HCT116 (cell line): Measurements from ENCODE around the gene PAXIP1. TPM values are rescaled to one million over a fixed set of nuclear protein-coding genes. Genes with fewer than 3 reads are reported as not detected.

ENCODE experiments used
- ATAC-seq: fragments of 200-7000 bp; cut with Tn5 transposase; 2 replicates; pipeline ENCODE4 v1.9.1; 2020; ENCODE audit warnings: mild to moderate bottlenecking, moderate library complexity
- BruUV-seq: library from RNA; stranded (reverse); fragments of 400-500 nt; replicated peaks from 2 replicates; lab custom pipeline; 2021; lab: Mats Ljungman, UMichigan
- CTCF ChIA-PET: fragments of 300-600 bp; sonication (Branson Sonifier 250); formaldehyde crosslinking; loops from one replicate; lab custom pipeline; 2021; ENCODE audit warnings: antibody characterized with exemption; lab: Charles Lee
- POLR2A ChIA-PET: fragments of 300-600, 350-600 bp; sonication (Branson Sonifier 250); formaldehyde crosslinking; loops from one replicate; lab custom pipeline; 2021; ENCODE audit warnings: antibody characterized with exemption; lab: Charles Lee
- RAD21 ChIA-PET, 2 experiments: fragments of 300-600 bp; sonication (Branson Sonifier 250); formaldehyde crosslinking; loops; one replicate each; lab custom pipeline; 2023; ENCODE audit warnings: low total read pairs in 2 of 2; ENCODE audit not compliant: uncharacterized antibody in 2 of 2, unreplicated experiment in 2 of 2, low non-redundant PET in 1 of 2; lab: Charles Lee
- DNase-seq: peaks from one replicate; pipeline ENCODE4 v3.0.0-alpha.2; 2010; ENCODE audit warnings: low read depth, low spot score
- H2AFZ ChIP-seq: fragments of 200-600 bp; shearing (Covaris generic), sonication (generic); 2 replicates; pipeline ENCODE4 v1.6.1; 2017; ENCODE audit warnings: low read depth, mixed run types, mixed read lengths, antibody characterized with exemption, low read length; ENCODE audit not compliant: poor library complexity, severe bottlenecking
- H3K27ac ChIP-seq: 2 replicates; pipeline ENCODE4 v1.5.1; 2012; ENCODE audit warnings: low read depth, low read length
- H3K27me3 ChIP-seq: fragments of 200-600 bp; sonication (generic); 2 replicates; pipeline ENCODE4 v1.6.1; 2016; ENCODE audit warnings: mixed run types, low read length, mixed read lengths; ENCODE audit not compliant: insufficient read depth
- H3K36me3 ChIP-seq, 2 experiments: fragments of 200-500 bp in 1 of 2; fragments of 200-600 bp in 1 of 2; sonication (Bioruptor generic) in 1 of 2; sonication (generic) in 1 of 2; 2 replicates each; pipeline versions ENCODE4 v1.5.1 to v1.6.1; 2014 to 2016; ENCODE audit warnings: low read length in 2 of 2, inconsistent platforms in 1 of 2, mixed read lengths in 1 of 2, mixed run types in 1 of 2; ENCODE audit not compliant: insufficient read depth in 2 of 2, control insufficient read depth in 1 of 2
- H3K4me1 ChIP-seq, 2 experiments: fragments of 200-600 bp in 1 of 2; sonication (generic) in 1 of 2; 2 replicates each; pipeline versions ENCODE4 v1.5.1 to v1.6.1; 2012 to 2017; ENCODE audit warnings: low read length in 2 of 2, inconsistent platforms in 1 of 2, mild to moderate bottlenecking in 1 of 2, mixed read lengths in 1 of 2, mixed run types in 1 of 2, moderate library complexity in 1 of 2; ENCODE audit not compliant: insufficient read depth in 2 of 2, control insufficient read depth in 1 of 2
- H3K4me2 ChIP-seq: fragments of 200-600 bp; sonication (generic); 2 replicates; pipeline ENCODE4 v1.6.1; 2017; ENCODE audit warnings: mixed run types, low read length, mixed read lengths
- H3K4me3 ChIP-seq, 2 experiments: fragments of 200-600 bp in 1 of 2; sonication (generic) in 1 of 2; replicated peaks in 1 of 2; 2 replicates each; pipeline ENCODE4 v1.5.1; 2011 to 2016; ENCODE audit warnings: low read length in 2 of 2, control low read depth in 1 of 2, low read depth in 1 of 2, mild to moderate bottlenecking in 1 of 2, mixed read lengths in 1 of 2, mixed run types in 1 of 2
- H3K79me2 ChIP-seq: fragments of 200-600 bp; sonication (generic); 2 replicates; pipeline ENCODE4 v1.6.1; 2017; ENCODE audit warnings: mild to moderate bottlenecking, mixed run types, low read length, moderate library complexity, mixed read lengths; ENCODE audit not compliant: insufficient read depth
- H3K9ac ChIP-seq: fragments of 200-600 bp; sonication (generic); 2 replicates; pipeline ENCODE4 v1.6.1; 2016; ENCODE audit warnings: low read length, mixed read lengths
- H3K9me2 ChIP-seq: fragments of 200-600 bp; sonication (generic), shearing (Covaris generic); 2 replicates; pipeline ENCODE4 v1.6.1; 2017; ENCODE audit warnings: mixed run types, mild to moderate bottlenecking, moderate library complexity; ENCODE audit not compliant: insufficient read depth
- H3K9me3 ChIP-seq, 2 experiments: fragments of 200-500 bp in 1 of 2; fragments of 200-600 bp in 1 of 2; sonication (Bioruptor generic) in 1 of 2; sonication (generic) in 1 of 2; 2 replicates each; pipeline ENCODE4 v1.6.1; 2014 to 2017; ENCODE audit warnings: low read length in 2 of 2, mixed read lengths in 2 of 2, inconsistent platforms in 1 of 2, low read depth in 1 of 2, mild to moderate bottlenecking in 1 of 2, mixed run types in 1 of 2, moderate library complexity in 1 of 2; ENCODE audit not compliant: control insufficient read depth in 1 of 2, insufficient read depth in 1 of 2
- H4K20me1 ChIP-seq: fragments of 200-600 bp; sonication (generic), shearing (Covaris generic); 2 replicates; pipeline ENCODE4 v1.6.1; 2017; ENCODE audit warnings: mixed run types, mild to moderate bottlenecking, moderate library complexity; ENCODE audit not compliant: insufficient read depth
- ATF3 ChIP-seq: IDR thresholded peaks from 2 replicates; pipeline ENCODE4 v1.6.1; 2012
- EGR1 ChIP-seq: IDR thresholded peaks from 2 replicates; pipeline ENCODE4 v1.6.1; 2012; ENCODE audit warnings: low read depth
- ELF1 ChIP-seq: IDR thresholded peaks from 2 replicates; pipeline ENCODE4 v1.6.1; 2012; ENCODE audit warnings: low read depth, borderline replicate concordance
- EZH2 ChIP-seq: fragments of 200-600 bp; sonication (generic); IDR thresholded peaks from 2 replicates; pipeline ENCODE4 v1.6.1; 2017; ENCODE audit warnings: antibody characterized with exemption, mixed run types
- EZH2phosphoT487 ChIP-seq: fragments of 200-600 bp; IDR thresholded peaks from 2 replicates; pipeline ENCODE4 v1.6.1; 2018; ENCODE audit warnings: antibody characterized with exemption, borderline replicate concordance
- JUND ChIP-seq: IDR thresholded peaks from 2 replicates; pipeline ENCODE4 v1.6.1; 2012
- POLR2AphosphoS5 ChIP-seq: IDR thresholded peaks from 2 replicates; pipeline ENCODE4 v1.6.1; 2011; ENCODE audit warnings: mild to moderate bottlenecking, low read depth, low read length, moderate library complexity
- RAD21 ChIP-seq: IDR thresholded peaks from 2 replicates; pipeline ENCODE4 v1.6.1; 2012; ENCODE audit warnings: low read depth, mild to moderate bottlenecking
- REST ChIP-seq: IDR thresholded peaks from 2 replicates; pipeline ENCODE4 v1.6.1; 2012; ENCODE audit warnings: low read depth
- SP1 ChIP-seq: IDR thresholded peaks from 2 replicates; pipeline ENCODE4 v1.6.1; 2012; ENCODE audit warnings: low read depth
- SRF ChIP-seq: IDR thresholded peaks from 2 replicates; pipeline ENCODE4 v1.6.1; 2012; ENCODE audit warnings: low read depth
- YY1 ChIP-seq: IDR thresholded peaks from 2 replicates; pipeline ENCODE4 v1.6.1; 2011; ENCODE audit warnings: low read length, low read depth, moderate library complexity, mild to moderate bottlenecking; ENCODE audit not compliant: insufficient replicate concordance; ENCODE audit errors: extremely low read depth
- ZBTB33 ChIP-seq: IDR thresholded peaks from 2 replicates; pipeline ENCODE4 v1.6.1; 2011; ENCODE audit warnings: mild to moderate bottlenecking, low read length, moderate library complexity; ENCODE audit not compliant: insufficient replicate concordance; ENCODE audit errors: extremely low read depth
- intact Hi-C: fragments of 100-400 bp; cut with micrococcal nuclease; formaldehyde crosslinking; loops from 2 replicates; pipeline ENCODE4 v1.10.0; 2022
- total RNA-seq: library from RNA; stranded (reverse); gene quantifications from one replicate; pipeline ENCODE4 v1.2.1, GENCODE V29; 2021; ENCODE audit not compliant: unreplicated experiment

PAXIP1 gene
- total RNA-seq, 1 experiment from 2014 or later, result 20.4 TPM

GRCh38 chr7:154906736-154907355, 96.1 kb downstream of the PAXIP1 start:
- Histone ChIP-seq H3K4me3 (no peak overlapping the region), H3K9me2 (no peaks in the 10 kb centered on the region), H3K79me2 (no peaks in the 10 kb centered on the region), H3K4me2 (no peak overlapping the region), H3K9me3 (no peaks in the 10 kb centered on the region), H3K9ac (no peak overlapping the region), H3K36me3 (no peaks in the 10 kb centered on the region), H3K27ac (no peak overlapping the region), H4K20me1 (no peaks in the 10 kb centered on the region), H3K27me3 (no peaks in the 10 kb centered on the region), H2AFZ (no peak overlapping the region), H3K4me1 (no peaks in the 10 kb centered on the region)
- POLR2A ChIA-PET, result no interaction called here
- ATAC-seq, result no peak
- intact Hi-C loops, result no loop called here
- BruUV-seq, result no TSS peak
- RAD21 ChIA-PET, result no interaction called here
- DNase-seq, result no peak
- TF ChIP-seq ATF3, result no peak
- no peak for TF ChIP-seq POLR2AphosphoS5
- no peak for TF ChIP-seq EZH2phosphoT487
- no peak for TF ChIP-seq ZBTB33
- no peak for TF ChIP-seq REST
- no peak for TF ChIP-seq RAD21
- no peak for TF ChIP-seq EZH2
- TF ChIP-seq SRF, result no peak
- TF ChIP-seq SP1, result no peak
- no peak for TF ChIP-seq JUND
- no peak for TF ChIP-seq ELF1
- no peak for TF ChIP-seq YY1
- TF ChIP-seq EGR1, result no peak
- CTCF ChIA-PET, result no interaction called here
